ENCODE measurements around the gene ATG16L1. TPM values are rescaled to one million over a fixed set of nuclear protein-coding genes. Genes with fewer than 3 reads are reported as not detected.

ATG16L1 gene
- total RNA-seq, 3 donors from 2014 or later (not counting 1 experiment from before 2014, with no cell fraction given): 106 to 142 (median 117) TPM

GRCh38 chr2:233227346-233227978 is 24.0 kb upstream of the ATG16L1 start:
- no peaks in the 10 kb centered on the region for H3K36me3 Mint-ChIP-seq
- 95% methylated on average over 7 of the region's 7 CpGs for WGBS (ENCODE audit: insufficient coverage)
- H3K9me3 Mint-ChIP-seq: no peaks in the 10 kb centered on the region
- H3K27ac Mint-ChIP-seq: no peak overlapping the region
- Histone ChIP-seq H3K4me3 (ENCODE audit: low read length) (no peak overlapping the region), H3K36me3 (ENCODE audit: control insufficient read depth, insufficient read depth, low read length) (no peaks in the 10 kb centered on the region), H3K27me3 (ENCODE audit: control insufficient read depth, insufficient read depth, low read length) (no peaks in the 10 kb centered on the region), H3K4me1 (ENCODE audit: control insufficient read depth, insufficient read depth, low read length) (peaks cover 29% of the 10 kb centered on the region), H3K9me3 (ENCODE audit: control insufficient read depth, insufficient read depth, low read length) (no peaks in the 10 kb centered on the region), H3K27ac (ENCODE audit: low read length) (no peak overlapping the region)
- no peak for ATAC-seq
- intact Hi-C loops (cut with micrococcal nuclease): no loop called here
- no peak for TF ChIP-seq CTCF (IDR thresholded peaks at IDR 0.05)
- no peak overlapping the region for H3K4me3 Mint-ChIP-seq
- no peak for DNase-seq
- peaks cover 7 to 31% of the 10 kb centered on the region in 2 donors for H3K4me1 Mint-ChIP-seq
- H3K27me3 Mint-ChIP-seq (ENCODE audit: low read depth in 2 of 2): no peaks in the 10 kb centered on the region

GRCh38 chr2:233228376-233228775 is 23.1 kb upstream of the ATG16L1 start:
- Histone ChIP-seq H3K27ac (ENCODE audit: low read length) (no peak overlapping the region), H3K4me3 (ENCODE audit: low read length) (no peak overlapping the region), H3K9me3 (ENCODE audit: control insufficient read depth, insufficient read depth, low read length) (no peaks in the 10 kb centered on the region), H3K4me1 (ENCODE audit: control insufficient read depth, insufficient read depth, low read length) (peaks cover 38% of the 10 kb centered on the region), H3K36me3 (ENCODE audit: control insufficient read depth, insufficient read depth, low read length) (no peaks in the 10 kb centered on the region), H3K27me3 (ENCODE audit: control insufficient read depth, insufficient read depth, low read length) (no peaks in the 10 kb centered on the region)
- Mint-ChIP-seq H3K9me3 (no peaks in the 10 kb centered on the region), H3K4me3 (no peak overlapping the region), H3K4me1 (peaks cover 7 to 33% of the 10 kb centered on the region in 2 donors), H3K27me3 (ENCODE audit: low read depth in 2 of 2) (no peaks in the 10 kb centered on the region), H3K27ac (no peak overlapping the region), H3K36me3 (no peaks in the 10 kb centered on the region)
- no peak for ATAC-seq
- no peak for TF ChIP-seq CTCF (IDR thresholded peaks at IDR 0.05)
- 100% methylated on average over 2 of the region's 3 CpGs for WGBS (ENCODE audit: insufficient coverage)
- intact Hi-C loops (cut with micrococcal nuclease): no loop called here
- DNase-seq: no peak

GRCh38 chr2:233233618-233234230 is 17.7 kb upstream of the ATG16L1 start:
- DNase-seq: no peak
- Histone ChIP-seq H3K27me3 (ENCODE audit: control insufficient read depth, insufficient read depth, low read length) (no peaks in the 10 kb centered on the region), H3K4me3 (ENCODE audit: low read length) (no peak overlapping the region), H3K27ac (ENCODE audit: low read length) (peak overlapping the region; percentile 8), H3K4me1 (ENCODE audit: control insufficient read depth, insufficient read depth, low read length) (peaks cover 86% of the 10 kb centered on the region), H3K36me3 (ENCODE audit: control insufficient read depth, insufficient read depth, low read length) (no peaks in the 10 kb centered on the region), H3K9me3 (ENCODE audit: control insufficient read depth, insufficient read depth, low read length) (no peaks in the 10 kb centered on the region)
- H3K9me3 Mint-ChIP-seq: no peaks in the 10 kb centered on the region
- H3K27me3 Mint-ChIP-seq (ENCODE audit: low read depth in 2 of 2): no peaks in the 10 kb centered on the region
- peaks cover 36 to 62% of the 10 kb centered on the region in 2 donors for H3K4me1 Mint-ChIP-seq
- peak overlapping the region; percentile 70 for H3K4me3 Mint-ChIP-seq
- peak overlapping the region; percentile 70 to 75 for H3K27ac Mint-ChIP-seq
- ATAC-seq: peak in 1 of 3 donors; percentile 48
- no peak for TF ChIP-seq CTCF (IDR thresholded peaks at IDR 0.05)
- intact Hi-C loops (cut with micrococcal nuclease): loop anchor here (5.0 kb wide), 1 partner anchor 66 kb away; no protein-coding TSS in a partner anchor
- no peaks in the 10 kb centered on the region for H3K36me3 Mint-ChIP-seq
- 26% methylated on average over 4 of the region's 4 CpGs for WGBS (ENCODE audit: insufficient coverage)

All from natural killer cell (primary cell).